NK-92 (cell line): Measurements from ENCODE around the gene LRRC4C.
"Not testable (repeated sequence)": the region's sequence is repeated elsewhere in the genome, so short reads cannot be mapped to it uniquely, and the experiment has no call there.

Experiments used
- DNase-seq: peaks from one replicate; lab custom pipeline; 2025; ENCODE audit not compliant: unreplicated experiment; lab: John Stamatoyannopoulos, UW

The LRRC4C gene

DNA sequence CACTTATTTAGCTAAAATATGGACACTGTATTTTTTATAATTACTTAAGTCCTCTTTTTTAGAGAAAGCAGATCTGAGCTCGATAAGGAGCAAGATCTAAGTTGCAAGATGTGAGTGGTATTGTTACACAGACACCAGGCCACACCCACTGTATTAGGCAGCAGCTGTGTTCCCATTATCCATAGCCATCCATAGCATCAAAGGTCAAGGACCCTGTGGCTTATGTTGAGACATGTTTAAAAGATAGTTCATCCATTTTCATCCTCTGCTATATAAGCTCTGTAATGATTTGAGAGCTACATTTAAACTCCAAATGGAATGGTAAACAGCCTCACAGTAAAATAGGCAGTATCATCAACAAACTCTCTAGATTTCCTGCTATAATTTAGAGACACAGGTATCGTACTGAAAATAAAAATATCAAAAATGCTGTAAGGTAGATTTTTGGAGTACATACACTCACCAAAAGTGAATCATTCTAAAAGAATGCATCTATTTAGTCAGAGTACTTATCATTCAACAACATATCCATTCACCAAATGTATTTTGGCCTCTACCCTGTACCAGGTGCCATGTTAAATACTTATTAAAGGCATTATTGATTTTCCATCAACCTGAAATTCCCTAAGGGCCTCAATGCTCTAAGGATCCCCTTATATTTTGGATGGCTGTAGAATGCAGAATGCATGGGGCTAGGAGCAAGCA is 574.0 kb downstream of the LRRC4C start:
- no peak for DNase-seq

DNA sequence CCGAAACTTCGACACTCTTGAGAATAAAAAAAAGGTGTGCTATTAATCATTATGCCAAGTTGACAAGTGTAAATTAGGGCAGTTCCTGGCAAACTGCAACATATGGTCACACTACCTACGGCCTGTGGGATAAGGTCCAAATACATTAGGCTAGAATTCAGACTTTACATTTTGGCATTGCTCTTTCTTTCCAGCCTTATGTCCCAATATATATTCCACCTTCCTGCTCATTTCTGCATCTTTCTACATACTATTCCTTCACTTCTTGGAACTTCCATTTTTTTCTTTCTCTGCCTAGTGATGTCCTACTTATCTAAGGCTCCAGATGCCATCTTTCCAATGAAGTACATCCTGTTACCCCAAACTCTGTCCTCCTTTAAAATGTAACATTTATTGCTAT is 577.2 kb downstream of the LRRC4C start:
- no peak for DNase-seq

DNA sequence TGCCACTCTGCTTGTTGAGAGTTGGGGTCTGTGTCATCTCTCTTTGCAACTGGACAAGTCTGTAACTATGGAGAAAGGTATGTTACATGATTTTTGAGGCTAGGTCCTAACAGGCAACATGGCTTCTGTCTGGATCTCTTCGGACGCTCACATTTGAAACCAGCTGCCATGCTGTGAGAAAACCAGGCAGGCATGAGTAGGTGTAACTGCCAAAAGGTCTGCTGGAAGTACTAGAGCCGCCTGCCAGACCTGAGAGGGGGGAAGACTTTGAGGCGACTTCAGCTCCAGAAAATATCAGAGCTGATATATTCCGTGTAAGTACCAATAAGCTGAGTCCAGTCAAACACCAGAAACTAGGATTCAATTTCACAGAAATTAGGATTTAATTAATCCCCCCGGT is 579.5 kb downstream of the LRRC4C start:
- DNase-seq, result no peak

GRCh38 chr11:40877981-40878380 is 581.5 kb downstream of the LRRC4C start:
- no peak for DNase-seq

DNA sequence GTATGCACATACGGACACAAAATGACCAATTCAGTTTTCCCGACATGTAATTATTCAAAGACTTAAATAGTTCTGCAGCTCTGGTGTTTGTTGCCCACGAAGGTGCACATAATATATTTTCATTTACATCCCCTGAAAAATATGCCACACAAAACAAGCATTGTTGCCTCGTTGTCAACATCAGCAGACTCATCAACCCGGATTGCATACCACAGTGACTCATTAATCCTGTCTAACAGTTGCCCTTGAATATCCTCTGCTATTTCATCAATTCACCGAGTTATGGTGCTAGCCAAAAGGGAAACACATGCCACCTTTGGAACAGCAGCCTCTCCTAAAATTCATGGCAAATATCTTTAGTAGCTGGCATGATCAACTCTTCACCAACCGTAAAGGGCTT is 582.2 kb downstream of the LRRC4C start:
- no peak for DNase-seq

- DNase-seq, result no peak
Observed at GRCh38 chr11:40867991-40868632, 591.3 kb downstream of the LRRC4C start.

- not testable (repeated sequence) for DNase-seq
Observed at GRCh38 chr11:40857754-40858153, 601.7 kb downstream of the LRRC4C start.

DNA sequence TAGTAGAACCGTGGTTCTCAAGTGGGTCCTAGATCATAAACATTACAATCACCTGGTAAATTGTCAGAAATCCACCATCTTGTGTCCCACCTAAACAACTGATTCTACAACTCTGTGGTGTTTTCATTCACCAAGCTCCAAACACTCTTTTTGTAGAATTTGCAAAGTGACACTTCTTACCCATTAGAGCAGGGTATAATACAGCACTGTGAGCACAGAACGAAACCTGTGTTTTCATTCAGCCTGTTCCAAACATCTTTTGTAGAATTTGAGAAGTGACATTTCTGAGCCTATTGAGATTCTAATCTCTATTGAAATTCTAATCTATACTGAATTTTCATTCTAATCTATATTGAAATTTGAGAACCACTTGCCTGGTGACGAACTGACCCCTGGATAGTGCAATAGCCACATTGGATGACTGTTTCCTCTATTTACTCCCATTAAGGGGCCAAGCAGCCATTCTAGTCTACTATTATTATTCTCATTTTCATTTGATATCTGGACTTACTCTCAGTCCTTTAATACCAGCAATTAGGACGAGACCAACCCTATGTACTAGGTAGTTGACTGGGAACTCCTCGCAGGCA is 616.6 kb downstream of the LRRC4C start:
- DNase-seq, result no peak

- DNase-seq, result no peak
Observed at GRCh38 chr11:40841231-40841630, 618.2 kb downstream of the LRRC4C start.

- no peak for DNase-seq
Observed at GRCh38 chr11:40838181-40838683, 621.2 kb downstream of the LRRC4C start.

- no peak for DNase-seq
Observed at GRCh38 chr11:40827116-40827515, 632.3 kb downstream of the LRRC4C start.

DNA sequence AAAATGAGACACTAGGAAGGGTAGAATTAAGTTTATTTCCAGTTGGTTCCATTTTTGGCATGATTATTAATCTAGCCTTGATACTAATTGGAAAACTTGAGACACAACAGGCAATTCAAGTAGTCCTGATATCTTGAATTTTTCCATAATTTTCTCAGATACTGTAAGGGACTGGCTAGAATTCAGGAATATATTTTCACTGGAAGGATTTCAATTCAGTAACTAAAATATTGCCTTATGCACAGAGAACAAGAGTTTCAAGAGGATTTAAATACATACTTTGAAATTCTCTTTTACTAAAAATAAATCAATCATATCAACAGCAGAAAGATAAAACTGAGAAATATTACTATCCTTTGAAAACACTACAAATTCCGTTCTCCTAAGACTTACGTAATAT is 632.9 kb downstream of the LRRC4C start:
- DNase-seq, result no peak

DNA sequence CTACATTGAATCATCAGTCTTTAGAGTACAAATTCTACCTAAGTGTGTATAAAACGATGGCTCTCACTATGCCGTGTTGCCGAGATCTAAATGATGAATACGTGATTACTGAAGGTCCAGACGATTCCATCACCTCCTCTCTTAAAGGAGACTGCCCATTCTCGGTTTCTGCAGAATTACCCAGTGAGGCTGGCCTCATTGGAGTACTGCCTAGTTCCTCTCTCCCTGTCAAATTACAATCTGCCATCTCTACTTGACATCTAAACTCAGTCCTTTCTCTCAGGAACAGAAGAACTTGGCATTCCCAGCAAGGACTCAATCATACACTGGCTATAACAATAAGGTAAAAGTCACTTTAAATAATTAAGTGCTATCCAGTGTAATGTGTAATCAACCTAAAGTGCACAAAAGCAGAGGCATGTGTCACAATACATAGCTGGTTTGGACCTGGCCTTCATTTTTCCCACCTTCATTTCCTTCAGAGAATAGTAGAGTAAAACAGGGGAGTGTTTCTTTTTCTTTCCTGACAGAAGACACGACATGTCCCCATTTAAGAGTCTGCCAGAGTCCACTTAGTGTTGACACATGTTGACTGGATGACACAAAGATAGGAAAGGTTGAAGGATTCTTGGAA is 634.1 kb downstream of the LRRC4C start:
- DNase-seq, result no peak

DNA sequence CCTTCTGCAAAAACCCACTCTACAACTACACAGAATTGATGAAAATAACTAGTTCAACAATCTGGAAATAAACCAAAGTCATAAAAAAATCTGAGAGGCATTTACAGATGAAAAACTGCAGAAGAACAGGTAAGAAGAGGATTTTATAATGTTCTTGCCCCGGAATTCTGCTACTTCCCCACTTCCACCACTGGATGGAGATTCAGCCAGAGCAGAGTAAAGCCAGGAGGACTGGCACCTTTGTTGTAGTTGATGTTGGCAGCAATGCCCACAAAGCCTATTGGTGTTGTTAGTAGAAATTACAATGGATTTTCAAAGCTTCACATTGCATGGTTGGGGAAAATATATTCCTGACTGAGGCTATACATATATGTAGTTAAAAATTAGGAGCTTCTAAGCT is 640.2 kb downstream of the LRRC4C start:
- DNase-seq, result no peak

GRCh38 chr11:40816976-40817375 is 642.5 kb downstream of the LRRC4C start:
- DNase-seq, result no peak

DNA sequence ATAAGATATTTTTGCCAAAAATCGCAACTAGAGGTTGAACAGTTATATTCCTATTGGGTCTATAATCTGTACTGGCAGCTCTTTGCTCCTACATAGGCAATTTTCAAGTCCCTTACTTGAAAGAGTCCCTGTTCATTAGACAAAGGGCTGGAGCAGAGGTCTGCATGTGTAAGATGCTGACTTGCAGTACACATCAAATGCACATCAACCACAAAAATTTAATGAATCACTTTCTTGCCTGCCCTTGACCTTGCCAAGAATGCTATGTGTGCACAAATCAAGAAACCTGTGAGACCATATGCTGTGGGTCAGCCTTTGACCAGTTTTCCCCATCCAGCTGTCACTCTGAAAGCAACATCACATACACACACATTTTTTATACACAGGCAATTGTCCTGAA is 661.5 kb downstream of the LRRC4C start:
- no peak for DNase-seq

- no peak for DNase-seq
Observed at GRCh38 chr11:40787224-40787623, 672.2 kb downstream of the LRRC4C start.

GRCh38 chr11:40763046-40763445 is 696.4 kb downstream of the LRRC4C start:
- no peak for DNase-seq

GRCh38 chr11:40759341-40759740 is 700.1 kb downstream of the LRRC4C start:
- no peak for DNase-seq

GRCh38 chr11:40754297-40754696 is 705.2 kb downstream of the LRRC4C start:
- DNase-seq, result no peak

DNA sequence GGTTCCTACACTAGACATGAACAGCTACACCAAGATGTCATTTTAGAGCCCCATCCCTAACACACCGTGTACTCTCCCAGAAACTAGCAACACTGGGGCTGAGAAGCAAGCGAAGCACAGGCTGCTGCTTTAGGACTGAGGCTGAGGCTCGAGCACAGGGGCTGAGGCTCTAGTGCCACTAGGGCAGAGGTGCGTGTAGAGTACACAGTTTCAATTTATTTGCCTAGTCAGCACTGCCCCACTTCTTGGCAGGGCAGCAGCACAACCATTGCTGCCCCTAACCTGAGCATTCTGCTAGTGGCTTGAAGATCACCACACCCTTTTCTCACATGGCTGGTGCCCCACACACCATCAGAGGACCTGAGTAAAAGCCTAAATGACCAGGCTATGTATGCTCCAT is 713.2 kb downstream of the LRRC4C start:
- DNase-seq, result no peak

- DNase-seq, result no peak
Observed at GRCh38 chr11:40732132-40732531, 727.3 kb downstream of the LRRC4C start.
